K562 (cell line): Measurements from ENCODE around the gene NPAS2. TPM values are rescaled to one million over a fixed set of nuclear protein-coding genes. Genes with fewer than 3 reads are reported as not detected.

ENCODE experiments used
- CCNT2 ChIP-seq: IDR thresholded peaks from 2 replicates; pipeline ENCODE4 v1.6.1; 2011; ENCODE audit warnings: borderline replicate concordance, low read depth, mild to moderate bottlenecking, moderate library complexity, mixed read lengths, low read length; ENCODE audit not compliant: insufficient read length; ENCODE audit errors: extremely low read depth
- PRMT5 ChIP-seq: sonication (generic); formaldehyde crosslinking; IDR thresholded peaks from 2 replicates; pipeline ENCODE4 v1.5.0; 2020; ENCODE audit warnings: missing genetic modification reagents
- ZNF174 ChIP-seq: fragments of 250-450 bp; sonication (Bioruptor Pico); IDR thresholded peaks from 2 replicates; pipeline ENCODE4 v1.4.0; 2020; ENCODE audit warnings: mild to moderate bottlenecking
- polyA plus RNA-seq, 8 experiments: library from polyadenylated mRNA; depleted of rRNA in 4 of 8; stranded (reverse) in 5 of 8; unstranded in 3 of 8; fragments of >200 nt; fragmentation: Nextera tagmentation in 2 of 8; fragmentation: Illumina TruSeq in 1 of 8; extraction: Ambion mirVana in 2 of 8; extraction: Trizol in 1 of 8; gene quantifications; 2 replicates each; pipeline versions ENCODE4 v1.2.1 to v1.2.3, GENCODE V29; 2011 to 2014; ENCODE audit warnings: inconsistent platforms in 1 of 8, missing spikeins in 1 of 8
- total RNA-seq, 7 experiments: library from RNA; depleted of rRNA in 6 of 7; stranded (reverse); fragments of >200 nt in 6 of 7; fragmentation: Illumina TruSeq in 2 of 7; extraction: Trizol in 2 of 7; gene quantifications; 2 replicates each; pipeline versions ENCODE4 v1.2.1 to v1.2.3, GENCODE V29; 2011 to 2021; ENCODE audit warnings: low replicate concordance in 1 of 7
- TF ChIP-seq, protein P1 (sequence below): IDR thresholded peaks from 2 replicates; pipeline ENCODE4 v1.6.1; 2014; ENCODE audit warnings: antibody characterized with exemption
- TF ChIP-seq, protein P2 (sequence below): fragments of 250-450 bp; sonication (Bioruptor Pico); IDR thresholded peaks from 2 replicates; pipeline ENCODE4 v1.8.0; 2021; ENCODE audit warnings: moderate library complexity, mild to moderate bottlenecking, inconsistent platforms

The NPAS2 gene
- total and polyA plus RNA-seq, 9 of the 15 experiments (the other 6 are each of a cell fraction or from before 2014, with no cell fraction given), result 0.06 to 0.29 (median 0.07) TPM; not detected in 5

DNA sequence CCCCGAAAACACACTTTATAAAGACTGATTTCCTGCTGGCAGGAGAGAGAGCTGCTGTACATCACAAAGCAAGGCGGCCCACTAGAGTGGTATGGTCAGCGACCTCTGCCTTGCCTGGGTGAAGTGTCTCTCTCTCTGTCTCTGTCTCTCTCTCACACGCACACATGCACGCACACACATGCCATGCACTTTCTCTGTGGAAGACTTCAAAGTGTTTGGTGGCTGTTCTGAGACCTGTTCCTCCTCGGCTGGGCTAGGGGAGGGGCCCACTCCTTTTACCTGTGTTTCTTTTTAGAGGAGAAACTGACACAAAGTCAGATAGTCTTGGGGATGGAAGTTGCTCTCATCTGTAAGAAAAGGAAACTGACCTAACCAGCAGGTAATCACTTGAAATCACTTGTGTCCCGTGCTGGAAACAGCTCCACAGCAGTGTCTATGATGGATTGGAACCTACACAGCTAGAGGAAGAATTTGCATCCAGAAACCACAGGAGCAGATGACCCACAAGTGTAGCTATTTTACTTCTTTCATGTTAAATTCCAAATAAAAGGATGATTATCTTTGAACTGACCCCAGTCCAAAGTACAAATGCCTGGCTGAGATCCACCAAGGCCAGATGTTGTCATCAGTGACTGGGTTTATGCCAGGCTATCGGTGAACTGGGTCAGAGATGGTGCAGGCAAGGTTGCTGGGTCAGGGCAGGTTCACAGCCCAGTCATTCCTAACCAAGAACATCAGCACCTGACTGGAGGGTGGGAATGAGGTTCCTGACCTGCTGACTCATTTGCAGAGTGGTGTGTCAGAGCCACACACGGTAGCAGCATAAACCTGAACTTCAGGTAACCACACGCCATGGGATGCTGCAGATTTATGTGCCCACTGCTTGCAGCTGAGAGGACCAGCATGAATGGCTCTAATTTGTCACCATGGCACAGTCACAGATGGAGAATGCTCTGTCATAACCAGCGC, 63.0 kb downstream of the NPAS2 start (continued):
- TF ChIP-seq, protein P1, sequence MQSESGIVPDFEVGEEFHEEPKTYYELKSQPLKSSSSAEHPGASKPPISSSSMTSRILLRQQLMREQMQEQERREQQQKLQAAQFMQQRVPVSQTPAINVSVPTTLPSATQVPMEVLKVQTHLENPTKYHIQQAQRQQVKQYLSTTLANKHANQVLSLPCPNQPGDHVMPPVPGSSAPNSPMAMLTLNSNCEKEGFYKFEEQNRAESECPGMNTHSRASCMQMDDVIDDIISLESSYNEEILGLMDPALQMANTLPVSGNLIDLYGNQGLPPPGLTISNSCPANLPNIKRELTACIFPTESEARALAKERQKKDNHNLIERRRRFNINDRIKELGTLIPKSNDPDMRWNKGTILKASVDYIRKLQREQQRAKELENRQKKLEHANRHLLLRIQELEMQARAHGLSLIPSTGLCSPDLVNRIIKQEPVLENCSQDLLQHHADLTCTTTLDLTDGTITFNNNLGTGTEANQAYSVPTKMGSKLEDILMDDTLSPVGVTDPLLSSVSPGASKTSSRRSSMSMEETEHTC, result no peak
- TF ChIP-seq ZNF174, result no peak
- TF ChIP-seq PRMT5 (CRISPR knock-in tag), result no peak
- TF ChIP-seq CCNT2, result no peak
- TF ChIP-seq, protein P2, sequence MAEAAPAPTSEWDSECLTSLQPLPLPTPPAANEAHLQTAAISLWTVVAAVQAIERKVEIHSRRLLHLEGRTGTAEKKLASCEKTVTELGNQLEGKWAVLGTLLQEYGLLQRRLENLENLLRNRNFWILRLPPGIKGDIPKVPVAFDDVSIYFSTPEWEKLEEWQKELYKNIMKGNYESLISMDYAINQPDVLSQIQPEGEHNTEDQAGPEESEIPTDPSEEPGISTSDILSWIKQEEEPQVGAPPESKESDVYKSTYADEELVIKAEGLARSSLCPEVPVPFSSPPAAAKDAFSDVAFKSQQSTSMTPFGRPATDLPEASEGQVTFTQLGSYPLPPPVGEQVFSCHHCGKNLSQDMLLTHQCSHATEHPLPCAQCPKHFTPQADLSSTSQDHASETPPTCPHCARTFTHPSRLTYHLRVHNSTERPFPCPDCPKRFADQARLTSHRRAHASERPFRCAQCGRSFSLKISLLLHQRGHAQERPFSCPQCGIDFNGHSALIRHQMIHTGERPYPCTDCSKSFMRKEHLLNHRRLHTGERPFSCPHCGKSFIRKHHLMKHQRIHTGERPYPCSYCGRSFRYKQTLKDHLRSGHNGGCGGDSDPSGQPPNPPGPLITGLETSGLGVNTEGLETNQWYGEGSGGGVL (CRISPR knock-in tag), result no peak
